ENCODE results near the gene CENPU.
"Not testable (repeated sequence)": the region's sequence is repeated elsewhere in the genome, so short reads cannot be mapped to it uniquely, and the experiment has no call there.

CENPU gene

DNA sequence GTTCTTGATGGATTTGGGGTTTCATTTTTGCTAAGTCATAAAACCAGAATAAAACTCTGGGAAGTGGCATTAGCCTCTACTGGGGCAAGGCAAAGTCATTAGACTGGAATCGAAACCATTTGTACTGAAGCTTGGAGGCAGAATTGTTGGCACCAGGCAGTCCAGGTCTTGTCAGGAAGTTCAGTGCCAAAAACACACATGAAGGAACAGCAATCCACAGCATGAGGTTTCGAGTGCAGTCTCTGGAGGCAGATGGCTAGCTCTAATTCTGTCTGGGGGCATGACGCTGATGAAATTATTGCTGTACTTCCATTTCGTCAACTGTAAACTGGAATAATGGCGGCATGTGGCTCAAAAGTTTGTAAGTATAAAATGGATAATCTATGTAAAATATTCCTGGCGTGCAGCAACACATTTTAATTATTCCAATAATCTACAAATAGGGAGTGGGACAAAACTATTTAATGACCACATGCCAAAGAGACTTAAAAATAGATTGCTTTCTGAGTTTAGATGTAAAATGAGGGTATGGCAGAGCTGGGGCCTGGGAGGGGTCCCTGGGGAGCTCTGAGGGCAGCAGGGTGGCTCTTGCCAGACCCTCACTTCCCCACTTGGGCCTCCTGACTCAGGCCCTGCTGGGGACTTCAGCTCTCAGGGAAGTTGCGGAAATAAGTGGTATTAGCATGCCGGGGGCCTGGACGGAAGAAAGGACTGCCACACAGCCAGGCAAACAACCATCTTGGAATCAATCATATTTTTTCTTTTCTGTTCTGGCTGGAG is 18.8 kb upstream of the CENPU start:
- no peak for DNase-seq
- H3K4me3 ChIP-seq (ENCODE audit: insufficient read depth, low read depth, low read length, poor library complexity, severe bottlenecking): no peak overlapping the region
- H3K27ac ChIP-seq (ENCODE audit: insufficient read depth, low read length, poor library complexity, severe bottlenecking): no peak overlapping the region
- no peaks in the 10 kb centered on the region for H3K9me3 ChIP-seq (ENCODE audit: control insufficient read depth, low read length)
- no peaks in the 10 kb centered on the region for H3K4me1 ChIP-seq (ENCODE audit: control insufficient read depth, insufficient read depth, low read length, poor library complexity, severe bottlenecking)
- H3K27me3 ChIP-seq (replicated peaks; ENCODE audit: control insufficient read depth, insufficient read depth, low read length, poor library complexity, severe bottlenecking): no peaks in the 10 kb centered on the region
- peaks cover 8% of the 10 kb centered on the region for H3K36me3 ChIP-seq (ENCODE audit: control insufficient read depth, insufficient read depth, low read length)

DNA sequence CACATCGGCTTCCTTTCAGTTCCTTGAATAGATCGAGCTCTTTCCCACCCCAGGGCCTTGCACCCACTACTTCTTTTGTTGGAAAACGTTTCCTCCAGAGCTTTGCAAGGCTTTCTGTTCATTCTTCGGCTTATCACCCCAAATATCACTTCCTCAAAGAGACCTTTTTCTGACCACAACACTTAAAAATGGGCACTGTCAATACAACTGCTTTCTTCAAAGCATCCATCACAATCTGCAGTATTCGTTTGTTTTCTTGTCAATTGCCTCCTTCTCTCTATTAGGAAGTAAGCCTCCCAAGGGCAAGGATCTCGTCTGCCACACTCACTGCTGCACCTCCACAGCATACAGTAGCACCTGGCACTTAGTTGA is 17.7 kb upstream of the CENPU start:
- no peaks in the 10 kb centered on the region for H3K36me3 ChIP-seq (ENCODE audit: control insufficient read depth, insufficient read depth, low read length)
- H3K4me3 ChIP-seq (ENCODE audit: insufficient read depth, low read depth, low read length, poor library complexity, severe bottlenecking): no peak overlapping the region
- no peak for DNase-seq
- H3K4me1 ChIP-seq (ENCODE audit: control insufficient read depth, insufficient read depth, low read length, poor library complexity, severe bottlenecking): no peaks in the 10 kb centered on the region
- H3K9me3 ChIP-seq (ENCODE audit: control insufficient read depth, low read length): no peaks in the 10 kb centered on the region
- H3K27me3 ChIP-seq (replicated peaks; ENCODE audit: control insufficient read depth, insufficient read depth, low read length, poor library complexity, severe bottlenecking): no peaks in the 10 kb centered on the region
- no peak overlapping the region for H3K27ac ChIP-seq (ENCODE audit: insufficient read depth, low read length, poor library complexity, severe bottlenecking)

DNA sequence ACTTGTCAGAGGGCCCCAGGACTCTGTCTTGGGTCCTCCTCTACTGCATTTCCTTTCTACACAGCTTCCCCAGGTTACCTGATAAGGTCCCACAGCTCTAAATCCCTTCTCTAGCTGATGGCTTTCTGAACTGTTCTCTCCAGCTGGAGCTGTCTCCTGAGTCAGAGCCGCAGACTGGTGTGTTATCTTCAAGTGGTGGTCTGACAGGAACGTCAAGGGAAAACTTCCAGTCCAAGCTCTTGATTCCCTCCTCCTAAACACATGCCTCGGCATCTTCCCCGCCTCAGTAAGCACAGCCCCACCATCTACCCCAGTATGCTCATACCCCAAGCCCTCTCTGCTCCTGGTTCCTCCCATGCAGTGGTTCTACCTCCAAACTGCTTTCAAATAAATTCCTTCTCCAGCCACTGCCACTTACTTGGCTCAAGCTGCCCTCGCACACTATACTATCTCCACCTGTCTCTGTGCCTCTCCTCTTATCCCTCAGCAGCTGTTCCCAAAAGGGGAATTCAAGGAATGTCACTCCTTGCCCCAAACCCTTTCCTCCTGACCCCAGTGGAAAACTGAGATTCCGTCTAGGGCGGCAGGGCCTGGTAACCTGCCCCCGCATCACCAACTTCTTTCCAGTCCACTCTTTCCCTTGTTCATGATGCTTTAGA is 17.2 kb upstream of the CENPU start:
- DNase-seq: no peak
- no peaks in the 10 kb centered on the region for H3K4me1 ChIP-seq (ENCODE audit: control insufficient read depth, insufficient read depth, low read length, poor library complexity, severe bottlenecking)
- no peak overlapping the region for H3K4me3 ChIP-seq (ENCODE audit: insufficient read depth, low read depth, low read length, poor library complexity, severe bottlenecking)
- no peak overlapping the region for H3K27ac ChIP-seq (ENCODE audit: insufficient read depth, low read length, poor library complexity, severe bottlenecking)
- no peaks in the 10 kb centered on the region for H3K36me3 ChIP-seq (ENCODE audit: control insufficient read depth, insufficient read depth, low read length)
- H3K27me3 ChIP-seq (replicated peaks; ENCODE audit: control insufficient read depth, insufficient read depth, low read length, poor library complexity, severe bottlenecking): no peaks in the 10 kb centered on the region
- no peaks in the 10 kb centered on the region for H3K9me3 ChIP-seq (ENCODE audit: control insufficient read depth, low read length)

DNA sequence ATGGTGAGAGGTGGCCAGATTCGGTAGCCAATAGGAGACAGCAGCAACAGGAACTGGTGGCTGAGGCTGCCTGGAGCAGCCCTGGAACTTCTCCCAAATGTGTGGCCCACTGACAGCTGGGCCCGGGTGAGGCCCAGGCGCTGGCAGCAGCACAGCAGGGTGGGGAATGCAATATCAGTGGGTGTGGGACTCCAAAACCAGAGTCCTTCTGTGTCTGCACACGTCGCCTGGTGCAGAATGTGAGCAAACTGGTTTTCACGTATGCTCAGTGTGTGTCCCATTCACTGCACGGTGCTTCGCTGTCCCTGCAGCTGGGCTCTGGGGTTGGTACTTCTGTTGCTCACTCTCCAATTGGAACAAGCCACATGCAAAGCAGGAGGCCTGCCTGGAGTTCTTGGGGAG is 14.4 kb upstream of the CENPU start:
- Histone ChIP-seq H3K27me3 (replicated peaks; ENCODE audit: control insufficient read depth, insufficient read depth, low read length, poor library complexity, severe bottlenecking) (no peaks in the 10 kb centered on the region), H3K4me3 (ENCODE audit: insufficient read depth, low read depth, low read length, poor library complexity, severe bottlenecking) (no peak overlapping the region), H3K4me1 (ENCODE audit: control insufficient read depth, insufficient read depth, low read length, poor library complexity, severe bottlenecking) (no peaks in the 10 kb centered on the region), H3K36me3 (ENCODE audit: control insufficient read depth, insufficient read depth, low read length) (no peaks in the 10 kb centered on the region), H3K27ac (ENCODE audit: insufficient read depth, low read length, poor library complexity, severe bottlenecking) (no peak overlapping the region), H3K9me3 (ENCODE audit: control insufficient read depth, low read length) (no peaks in the 10 kb centered on the region)
- no peak for DNase-seq

DNA sequence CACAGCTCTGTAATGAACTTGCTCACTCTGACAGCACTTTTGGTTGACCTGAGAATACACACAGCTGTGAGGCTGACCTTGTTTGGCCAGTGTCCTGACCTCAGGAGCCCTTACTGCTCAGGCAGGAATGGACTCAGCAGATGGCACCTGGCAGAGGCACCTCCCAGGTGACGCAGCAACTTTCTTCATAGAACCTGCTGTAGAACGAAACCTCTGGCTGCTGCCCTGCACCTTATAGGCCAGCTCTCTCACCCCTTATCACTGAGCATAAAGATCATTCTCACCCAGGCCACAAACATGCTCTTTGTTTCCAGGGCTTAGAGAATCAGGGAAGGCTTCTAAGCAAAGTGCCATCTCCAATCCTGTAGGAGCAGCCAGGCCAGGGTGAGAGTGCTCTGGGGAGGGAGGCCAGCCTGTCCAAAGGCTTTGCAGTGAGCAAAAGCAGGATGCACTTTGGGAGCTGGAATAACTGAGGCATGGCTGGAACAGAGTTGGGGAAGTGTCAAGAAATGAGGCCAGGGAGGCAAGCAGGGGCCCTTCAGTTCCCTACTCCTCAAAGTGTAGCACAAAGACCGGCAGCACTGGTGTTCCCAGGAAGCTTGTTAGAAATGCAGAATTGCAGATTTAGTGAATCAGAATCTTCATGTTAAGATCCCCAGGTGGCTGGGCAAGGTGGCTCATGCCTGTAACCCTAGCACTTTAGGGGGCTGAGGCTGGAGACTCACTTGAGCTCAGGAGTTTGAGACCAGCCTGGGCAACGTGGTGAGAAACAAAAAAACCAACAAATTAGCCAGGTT is 13.3 kb upstream of the CENPU start:
- Histone ChIP-seq H3K9me3 (ENCODE audit: control insufficient read depth, low read length) (no peaks in the 10 kb centered on the region), H3K27me3 (replicated peaks; ENCODE audit: control insufficient read depth, insufficient read depth, low read length, poor library complexity, severe bottlenecking) (no peaks in the 10 kb centered on the region), H3K4me1 (ENCODE audit: control insufficient read depth, insufficient read depth, low read length, poor library complexity, severe bottlenecking) (no peaks in the 10 kb centered on the region), H3K36me3 (ENCODE audit: control insufficient read depth, insufficient read depth, low read length) (no peaks in the 10 kb centered on the region), H3K4me3 (ENCODE audit: insufficient read depth, low read depth, low read length, poor library complexity, severe bottlenecking) (no peak overlapping the region), H3K27ac (ENCODE audit: insufficient read depth, low read length, poor library complexity, severe bottlenecking) (no peak overlapping the region)
- DNase-seq: no peak

DNA sequence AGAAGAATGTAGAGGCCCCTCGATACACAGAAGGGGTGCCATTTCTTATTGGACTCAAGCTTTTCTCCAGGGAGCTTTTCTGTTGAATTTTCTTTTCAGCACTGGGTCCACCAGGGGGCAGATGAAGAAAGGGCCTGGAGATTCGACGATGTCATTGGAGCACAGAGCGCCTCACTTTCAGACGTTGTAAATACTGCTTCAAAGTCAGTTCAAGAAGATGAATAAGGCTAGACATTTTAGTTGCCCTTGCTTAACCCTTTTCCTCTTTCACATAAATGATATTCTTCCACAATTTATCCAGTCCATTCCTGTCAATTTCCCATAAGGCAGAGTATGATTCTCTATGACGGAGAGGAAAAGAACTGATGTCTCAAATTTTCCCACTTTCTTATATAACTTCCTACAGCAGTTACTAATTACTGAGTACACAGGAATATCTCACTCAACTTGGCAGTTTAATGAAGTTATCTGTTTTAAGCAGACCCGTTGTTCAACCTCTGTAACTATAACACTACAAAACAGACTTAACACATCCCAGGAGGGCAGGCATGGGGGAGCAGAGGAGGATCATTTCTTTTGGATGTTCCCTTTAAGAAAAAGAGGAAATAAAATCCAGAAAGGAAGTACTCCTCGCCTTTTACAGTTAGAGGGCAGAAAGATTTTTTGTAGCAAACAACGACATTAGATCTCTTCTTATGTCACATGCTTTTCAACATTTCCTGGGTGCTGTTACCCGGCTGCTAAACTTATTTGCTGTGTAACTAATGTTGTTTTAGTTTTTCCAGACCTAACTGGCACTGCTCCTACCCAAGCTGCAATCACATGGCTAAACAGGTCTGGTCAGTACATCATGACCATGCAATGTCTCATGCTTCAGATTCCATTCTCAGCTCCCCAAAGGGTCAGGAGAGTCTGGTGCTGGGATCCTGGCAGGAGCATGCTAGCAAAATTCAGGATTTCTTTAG is 12.2 kb upstream of the CENPU start:
- Histone ChIP-seq H3K27ac (ENCODE audit: insufficient read depth, low read length, poor library complexity, severe bottlenecking) (no peak overlapping the region), H3K36me3 (ENCODE audit: control insufficient read depth, insufficient read depth, low read length) (no peaks in the 10 kb centered on the region), H3K4me1 (ENCODE audit: control insufficient read depth, insufficient read depth, low read length, poor library complexity, severe bottlenecking) (no peaks in the 10 kb centered on the region), H3K27me3 (replicated peaks; ENCODE audit: control insufficient read depth, insufficient read depth, low read length, poor library complexity, severe bottlenecking) (no peaks in the 10 kb centered on the region), H3K9me3 (ENCODE audit: control insufficient read depth, low read length) (no peaks in the 10 kb centered on the region), H3K4me3 (ENCODE audit: insufficient read depth, low read depth, low read length, poor library complexity, severe bottlenecking) (no peak overlapping the region)
- peak; percentile 11 to 36 (median 19) for DNase-seq

DNA sequence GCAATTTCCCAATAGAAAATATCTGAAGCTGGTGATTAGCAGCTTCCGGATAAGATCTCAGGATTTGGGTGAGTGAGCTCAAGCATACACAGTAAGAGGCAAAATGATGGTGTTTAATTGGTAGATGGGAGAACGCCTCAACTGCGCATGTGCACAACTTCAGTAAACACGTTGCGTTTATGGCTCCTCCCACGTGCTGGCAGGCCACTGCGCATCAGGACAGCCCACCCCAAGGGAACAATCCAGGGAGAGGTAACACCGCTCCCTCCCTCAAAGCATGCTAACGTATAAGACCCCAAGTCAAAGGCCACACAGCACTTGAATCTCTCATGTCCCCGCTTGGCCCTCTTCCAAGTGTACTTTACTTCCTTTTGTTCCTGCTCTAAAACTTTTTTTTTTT is 10.3 kb upstream of the CENPU start:
- Histone ChIP-seq H3K4me1 (ENCODE audit: control insufficient read depth, insufficient read depth, low read length, poor library complexity, severe bottlenecking) (no peaks in the 10 kb centered on the region), H3K9me3 (ENCODE audit: control insufficient read depth, low read length) (no peaks in the 10 kb centered on the region), H3K36me3 (ENCODE audit: control insufficient read depth, insufficient read depth, low read length) (no peaks in the 10 kb centered on the region), H3K27me3 (replicated peaks; ENCODE audit: control insufficient read depth, insufficient read depth, low read length, poor library complexity, severe bottlenecking) (no peaks in the 10 kb centered on the region), H3K27ac (ENCODE audit: insufficient read depth, low read length, poor library complexity, severe bottlenecking) (no peak overlapping the region), H3K4me3 (ENCODE audit: insufficient read depth, low read depth, low read length, poor library complexity, severe bottlenecking) (no peak overlapping the region)
- DNase-seq: no peak

DNA sequence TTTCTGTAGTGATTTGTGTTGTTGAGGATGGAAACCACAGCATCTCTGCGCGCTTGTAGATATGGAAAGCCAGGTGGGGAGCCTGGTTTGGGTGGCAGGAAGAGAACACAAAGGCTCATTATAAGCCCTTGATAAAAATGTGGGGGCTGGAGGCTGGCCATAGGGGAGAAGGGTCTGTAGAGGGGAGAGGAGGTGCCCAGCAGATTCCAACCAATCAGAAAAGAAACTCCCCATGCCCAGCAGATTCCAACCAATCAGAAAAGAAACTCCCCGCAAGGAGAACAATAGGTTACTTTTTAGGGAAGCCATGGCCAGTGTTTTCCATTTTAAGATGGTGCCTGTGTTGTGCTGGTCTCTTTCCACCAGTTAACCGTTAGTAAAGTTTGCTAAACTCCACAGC is 9.8 kb upstream of the CENPU start:
- H3K9me3 ChIP-seq (ENCODE audit: control insufficient read depth, low read length): no peaks in the 10 kb centered on the region
- H3K27me3 ChIP-seq (replicated peaks; ENCODE audit: control insufficient read depth, insufficient read depth, low read length, poor library complexity, severe bottlenecking): no peaks in the 10 kb centered on the region
- H3K27ac ChIP-seq (ENCODE audit: insufficient read depth, low read length, poor library complexity, severe bottlenecking): no peak overlapping the region
- no peaks in the 10 kb centered on the region for H3K36me3 ChIP-seq (ENCODE audit: control insufficient read depth, insufficient read depth, low read length)
- H3K4me3 ChIP-seq (ENCODE audit: insufficient read depth, low read depth, low read length, poor library complexity, severe bottlenecking): no peak overlapping the region
- H3K4me1 ChIP-seq (ENCODE audit: control insufficient read depth, insufficient read depth, low read length, poor library complexity, severe bottlenecking): no peaks in the 10 kb centered on the region
- no peak for DNase-seq

DNA sequence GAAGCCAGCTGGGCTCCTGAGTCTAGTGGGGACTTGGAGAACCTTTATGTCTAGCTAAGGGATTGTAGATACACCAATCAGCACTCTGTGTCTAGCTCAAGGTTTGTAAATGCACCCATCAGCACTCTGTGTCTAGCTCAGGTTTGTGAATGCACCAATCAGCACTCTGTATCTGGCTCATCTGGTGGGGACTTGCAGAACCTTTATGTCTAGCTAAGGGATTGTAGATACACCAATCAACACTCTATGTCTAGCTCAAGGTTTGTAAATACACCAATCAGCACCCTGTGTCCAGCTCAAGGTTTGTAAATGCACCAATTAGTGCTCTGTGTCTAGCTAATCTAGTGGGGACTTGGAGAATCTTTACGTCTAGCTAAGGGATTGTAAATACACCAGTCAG is 7.8 kb upstream of the CENPU start:
- not testable (repeated sequence) for H3K27me3 ChIP-seq (replicated peaks; ENCODE audit: control insufficient read depth, insufficient read depth, low read length, poor library complexity, severe bottlenecking); H3K4me1 ChIP-seq (ENCODE audit: control insufficient read depth, insufficient read depth, low read length, poor library complexity, severe bottlenecking); H3K36me3 ChIP-seq (ENCODE audit: control insufficient read depth, insufficient read depth, low read length); DNase-seq; H3K9me3 ChIP-seq (ENCODE audit: control insufficient read depth, low read length); H3K4me3 ChIP-seq (ENCODE audit: insufficient read depth, low read depth, low read length, poor library complexity, severe bottlenecking); H3K27ac ChIP-seq (ENCODE audit: insufficient read depth, low read length, poor library complexity, severe bottlenecking)

Measured in effector memory CD4-positive, alpha-beta T cell (primary cell).